Osteoblast (primary cell): ENCODE results near the gene FBXO22. TPM values are rescaled to one million over a fixed set of nuclear protein-coding genes. Genes with fewer than 3 reads are reported as not detected.

Experiments used
- DNase-seq: peaks from one replicate; pipeline ENCODE4 v3.0.0; 2011; ENCODE audit warnings: low spot score, mixed read lengths; ENCODE audit not compliant: insufficient read length; ENCODE audit errors: missing footprints
- H2AFZ ChIP-seq: 2 replicates; pipeline ENCODE4 v1.6.0; 2011; ENCODE audit warnings: mild to moderate bottlenecking, low read length
- H3K27ac ChIP-seq: 2 replicates; pipeline ENCODE4 v1.5.1; 2011; ENCODE audit warnings: mild to moderate bottlenecking, low read depth, low read length, moderate library complexity
- H3K27me3 ChIP-seq: 2 replicates; pipeline ENCODE4 v1.6.0; 2012; ENCODE audit warnings: mild to moderate bottlenecking, control low read depth, inconsistent platforms, low read length, moderate library complexity; ENCODE audit not compliant: insufficient read depth
- H3K36me3 ChIP-seq: 2 replicates; pipeline ENCODE4 v1.5.1; 2011; ENCODE audit warnings: mild to moderate bottlenecking, low read length, control low read depth, moderate library complexity; ENCODE audit not compliant: insufficient read depth
- H3K4me1 ChIP-seq: 2 replicates; pipeline ENCODE4 v1.5.1; 2011; ENCODE audit warnings: mild to moderate bottlenecking, low read length, control low read depth, moderate library complexity; ENCODE audit not compliant: insufficient read depth
- H3K4me2 ChIP-seq: 2 replicates; pipeline ENCODE4 v1.6.0; 2011; ENCODE audit warnings: mild to moderate bottlenecking, low read length; ENCODE audit not compliant: insufficient read depth
- H3K4me3 ChIP-seq: fragments of 200-600 bp; sonication (generic); 3 replicates; pipeline ENCODE4 v1.5.1; 2012; ENCODE audit warnings: mild to moderate bottlenecking, low read length, inconsistent platforms; ENCODE audit not compliant: insufficient read depth
- H3K79me2 ChIP-seq: 2 replicates; pipeline ENCODE4 v1.6.0; 2012; ENCODE audit warnings: mild to moderate bottlenecking, low read length, control low read depth, inconsistent platforms; ENCODE audit not compliant: insufficient read depth
- H3K9me3 ChIP-seq: 2 replicates; pipeline ENCODE4 v1.5.1; 2011; ENCODE audit warnings: low read depth, low read length, control low read depth
- H4K20me1 ChIP-seq: 2 replicates; pipeline ENCODE4 v1.6.0; 2012; ENCODE audit warnings: mild to moderate bottlenecking, low read length, control low read depth; ENCODE audit not compliant: insufficient read depth
- small RNA-seq: library from RNA; depleted of rRNA; stranded (forward); fragments of <200 nt; gene quantifications from one replicate; pipeline ENCODE3, GENCODE V24; 2012
- total RNA-seq: library from RNA; depleted of rRNA; stranded (reverse); fragments of >200 nt; gene quantifications from 2 replicates; pipeline ENCODE4 v1.2.3, GENCODE V29; 2012
- TF ChIP-seq, protein P1 (sequence below): IDR thresholded peaks from 2 replicates; pipeline ENCODE4 v1.5.1; 2011; ENCODE audit warnings: mild to moderate bottlenecking, low read depth, low read length, moderate library complexity; ENCODE audit errors: extremely low read depth

The FBXO22 gene
- total RNA-seq, 1 donor = 27.1 TPM

DNA sequence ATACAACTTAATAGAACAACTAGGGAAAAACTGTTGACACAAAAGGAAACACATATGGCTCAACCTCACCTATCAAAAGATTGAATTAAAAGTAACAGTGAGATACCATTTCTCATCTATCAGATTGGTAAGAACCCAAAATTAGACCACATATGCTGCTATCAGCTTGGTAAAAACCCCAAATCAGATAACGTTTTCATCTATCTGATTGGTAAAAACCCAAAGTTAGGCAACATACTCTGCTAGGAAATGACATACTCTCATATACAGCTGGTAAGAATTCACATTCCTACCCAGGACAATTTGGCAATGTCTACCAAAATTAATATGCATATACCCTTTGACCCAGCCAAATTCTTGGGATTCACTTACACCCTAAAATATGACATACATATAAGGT is 82.3 kb downstream of the FBXO22 start:
- no peak for DNase-seq
- peaks cover 5% of the 10 kb centered on the region for H3K27me3 ChIP-seq
- no peak overlapping the region for H2AFZ ChIP-seq

DNA sequence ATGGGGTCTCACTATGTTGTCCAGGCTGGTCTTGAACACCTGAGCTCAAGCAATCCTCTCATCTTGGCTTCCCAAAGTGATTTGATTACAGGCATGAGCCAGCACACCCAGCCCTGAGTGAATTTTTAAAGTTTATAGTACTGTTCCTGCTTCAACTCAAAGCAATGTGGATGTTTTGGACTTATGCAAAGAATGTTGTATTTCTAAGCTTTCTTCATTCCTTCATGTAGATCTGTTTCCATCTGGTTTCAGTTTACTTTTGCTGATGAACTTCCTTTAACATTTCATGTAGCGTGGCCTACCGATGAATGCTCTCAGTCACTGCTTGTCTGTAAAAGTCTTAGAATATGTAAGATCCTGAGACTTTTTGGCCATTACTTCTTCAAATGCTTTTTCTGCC is 85.4 kb downstream of the FBXO22 start:
- DNase-seq = no peak
- H3K79me2 ChIP-seq = no peaks in the 10 kb centered on the region
- TF ChIP-seq, protein P1, sequence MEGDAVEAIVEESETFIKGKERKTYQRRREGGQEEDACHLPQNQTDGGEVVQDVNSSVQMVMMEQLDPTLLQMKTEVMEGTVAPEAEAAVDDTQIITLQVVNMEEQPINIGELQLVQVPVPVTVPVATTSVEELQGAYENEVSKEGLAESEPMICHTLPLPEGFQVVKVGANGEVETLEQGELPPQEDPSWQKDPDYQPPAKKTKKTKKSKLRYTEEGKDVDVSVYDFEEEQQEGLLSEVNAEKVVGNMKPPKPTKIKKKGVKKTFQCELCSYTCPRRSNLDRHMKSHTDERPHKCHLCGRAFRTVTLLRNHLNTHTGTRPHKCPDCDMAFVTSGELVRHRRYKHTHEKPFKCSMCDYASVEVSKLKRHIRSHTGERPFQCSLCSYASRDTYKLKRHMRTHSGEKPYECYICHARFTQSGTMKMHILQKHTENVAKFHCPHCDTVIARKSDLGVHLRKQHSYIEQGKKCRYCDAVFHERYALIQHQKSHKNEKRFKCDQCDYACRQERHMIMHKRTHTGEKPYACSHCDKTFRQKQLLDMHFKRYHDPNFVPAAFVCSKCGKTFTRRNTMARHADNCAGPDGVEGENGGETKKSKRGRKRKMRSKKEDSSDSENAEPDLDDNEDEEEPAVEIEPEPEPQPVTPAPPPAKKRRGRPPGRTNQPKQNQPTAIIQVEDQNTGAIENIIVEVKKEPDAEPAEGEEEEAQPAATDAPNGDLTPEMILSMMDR = no peak
- H3K27me3 ChIP-seq = no peaks in the 10 kb centered on the region
- H3K9me3 ChIP-seq = no peaks in the 10 kb centered on the region
- H3K36me3 ChIP-seq = no peaks in the 10 kb centered on the region
- no peak overlapping the region for H3K4me2 ChIP-seq
- H4K20me1 ChIP-seq = no peaks in the 10 kb centered on the region
- H3K27ac ChIP-seq = no peak overlapping the region
- no peaks in the 10 kb centered on the region for H3K4me1 ChIP-seq
- no peak overlapping the region for H2AFZ ChIP-seq
- H3K4me3 ChIP-seq = no peak overlapping the region

More for the DNA sequence above, 82.3 kb downstream of the FBXO22 start:
- H3K4me1 ChIP-seq = no peaks in the 10 kb centered on the region
- TF ChIP-seq, protein P1 = no peak
- H3K27ac ChIP-seq = no peak overlapping the region
- H3K9me3 ChIP-seq = no peaks in the 10 kb centered on the region
- H3K79me2 ChIP-seq = no peaks in the 10 kb centered on the region
- no peak overlapping the region for H3K4me3 ChIP-seq
- H4K20me1 ChIP-seq = no peaks in the 10 kb centered on the region
- H3K36me3 ChIP-seq = no peaks in the 10 kb centered on the region
- H3K4me2 ChIP-seq = no peak overlapping the region

DNA sequence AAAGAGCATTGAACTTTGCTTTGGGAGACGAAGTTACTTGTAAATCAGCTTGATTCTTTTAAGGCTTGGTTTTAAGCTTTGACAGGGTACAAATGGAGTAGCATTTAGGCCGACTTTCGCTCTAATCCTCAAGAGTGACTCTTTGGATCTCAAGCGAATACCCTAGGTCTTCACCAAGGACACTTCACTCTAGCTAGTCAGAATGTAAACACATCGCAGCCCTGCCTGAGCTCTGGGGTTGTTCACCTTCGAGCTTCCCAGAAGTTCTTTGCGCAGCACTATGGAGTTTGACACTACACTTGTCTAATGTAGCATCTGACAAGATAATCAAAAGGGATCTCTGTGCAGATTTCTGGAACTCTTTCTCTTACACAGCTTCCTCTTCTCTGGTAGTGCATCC is 86.2 kb downstream of the FBXO22 start:
- Histone ChIP-seq H4K20me1 (no peaks in the 10 kb centered on the region), H3K4me1 (no peaks in the 10 kb centered on the region), H3K9me3 (no peaks in the 10 kb centered on the region), H3K4me2 (no peak overlapping the region), H3K79me2 (no peaks in the 10 kb centered on the region), H3K4me3 (no peak overlapping the region), H2AFZ (no peak overlapping the region), H3K27ac (no peak overlapping the region), H3K27me3 (no peaks in the 10 kb centered on the region), H3K36me3 (no peaks in the 10 kb centered on the region)
- TF ChIP-seq, protein P1 = no peak
- DNase-seq = no peak

Small RNA genes lying within 50 kb of the gene (small RNA-seq; reads per million reads assigned to genes)
- gene RN7SL510P = not detected

Other genes with a start within 250 kb of the FBXO22 start
- gene CSPG4, start 191.0 kb upstream of the FBXO22 start, total RNA-seq = 11.5 and 20.3 TPM in 2 replicates
- 66.2 and 67.2 TPM in 2 replicates for gene UBE2Q2, start 60.4 kb upstream of the FBXO22 start, total RNA-seq
- gene NRG4, start 108.5 kb downstream of the FBXO22 start, total RNA-seq = not detected in 2 replicates
- not detected in 2 replicates for gene TMEM266, start 156.1 kb downstream of the FBXO22 start, total RNA-seq